Neural cell (in vitro differentiated cells): ENCODE results near the gene ST14.

ENCODE experiments used
- EP300 ChIP-seq: fragments of 450-650 bp; conservative IDR thresholded peaks from 2 replicates; pipeline ENCODE4 v1.6.1; 2014; ENCODE audit warnings: antibody characterized with exemption, mild to moderate bottlenecking, moderate library complexity; ENCODE audit not compliant: poor library complexity, severe bottlenecking
- EZH2 ChIP-seq: fragments of 200-600, 300-800 bp; shearing (Covaris generic), sonication (generic); IDR thresholded peaks from 2 replicates; pipeline ENCODE4 v1.6.1; 2014; ENCODE audit warnings: antibody characterized with exemption, low read length, borderline replicate concordance, mild to moderate bottlenecking; ENCODE audit not compliant: insufficient read depth, poor library complexity, severe bottlenecking
- MXI1 ChIP-seq: fragments of 450-650 bp; conservative IDR thresholded peaks from 2 replicates; pipeline ENCODE4 v1.6.1; 2014; ENCODE audit warnings: antibody characterized with exemption, mild to moderate bottlenecking; ENCODE audit not compliant: poor library complexity, severe bottlenecking
- POLR2AphosphoS5 ChIP-seq: IDR thresholded peaks from 2 replicates; pipeline ENCODE4 v1.6.1; 2012
- RAD21 ChIP-seq: fragments of 450-650 bp; conservative IDR thresholded peaks from 2 replicates; pipeline ENCODE4 v1.6.1; 2014; ENCODE audit warnings: antibody characterized with exemption, mild to moderate bottlenecking, moderate library complexity
- SMC3 ChIP-seq: fragments of 450-650 bp; conservative IDR thresholded peaks from 2 replicates; pipeline ENCODE4 v1.6.1; 2014; ENCODE audit warnings: antibody characterized with exemption, mild to moderate bottlenecking, moderate library complexity; ENCODE audit not compliant: poor library complexity
- TAF1 ChIP-seq: IDR thresholded peaks from 2 replicates; pipeline ENCODE4 v1.6.1; 2012; ENCODE audit warnings: low read depth
- TF ChIP-seq, protein P1 (sequence below): fragments of 450-650 bp; IDR thresholded peaks from 2 replicates; pipeline ENCODE4 v1.5.1; 2014; ENCODE audit warnings: antibody characterized with exemption, mild to moderate bottlenecking, moderate library complexity; ENCODE audit not compliant: poor library complexity, severe bottlenecking
- TF ChIP-seq, protein P2 (sequence below): IDR thresholded peaks from 2 replicates; pipeline ENCODE4 v1.6.1; 2012; ENCODE audit warnings: borderline replicate concordance

DNA sequence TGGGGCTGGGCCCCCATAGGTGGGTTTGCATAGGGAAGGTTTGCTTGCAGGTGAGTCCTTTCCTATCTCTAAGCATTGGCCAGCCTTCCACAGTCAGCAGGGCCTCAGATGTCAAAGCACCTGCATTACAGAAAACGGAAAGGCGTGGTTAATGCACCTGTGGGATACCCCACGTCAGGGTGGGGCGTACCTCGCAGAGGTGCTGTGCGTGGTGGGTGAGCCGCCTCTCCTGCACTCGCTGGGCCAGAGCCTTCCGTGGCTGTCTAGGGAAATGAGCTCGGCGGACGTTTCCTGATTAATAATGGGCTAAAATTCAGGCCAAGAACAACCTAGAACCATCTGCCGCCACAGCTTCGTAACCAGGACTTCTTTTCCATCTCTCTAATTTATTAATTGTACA is 32.3 kb downstream of the ST14 start:
- TF ChIP-seq, protein P1, sequence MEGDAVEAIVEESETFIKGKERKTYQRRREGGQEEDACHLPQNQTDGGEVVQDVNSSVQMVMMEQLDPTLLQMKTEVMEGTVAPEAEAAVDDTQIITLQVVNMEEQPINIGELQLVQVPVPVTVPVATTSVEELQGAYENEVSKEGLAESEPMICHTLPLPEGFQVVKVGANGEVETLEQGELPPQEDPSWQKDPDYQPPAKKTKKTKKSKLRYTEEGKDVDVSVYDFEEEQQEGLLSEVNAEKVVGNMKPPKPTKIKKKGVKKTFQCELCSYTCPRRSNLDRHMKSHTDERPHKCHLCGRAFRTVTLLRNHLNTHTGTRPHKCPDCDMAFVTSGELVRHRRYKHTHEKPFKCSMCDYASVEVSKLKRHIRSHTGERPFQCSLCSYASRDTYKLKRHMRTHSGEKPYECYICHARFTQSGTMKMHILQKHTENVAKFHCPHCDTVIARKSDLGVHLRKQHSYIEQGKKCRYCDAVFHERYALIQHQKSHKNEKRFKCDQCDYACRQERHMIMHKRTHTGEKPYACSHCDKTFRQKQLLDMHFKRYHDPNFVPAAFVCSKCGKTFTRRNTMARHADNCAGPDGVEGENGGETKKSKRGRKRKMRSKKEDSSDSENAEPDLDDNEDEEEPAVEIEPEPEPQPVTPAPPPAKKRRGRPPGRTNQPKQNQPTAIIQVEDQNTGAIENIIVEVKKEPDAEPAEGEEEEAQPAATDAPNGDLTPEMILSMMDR: no peak
- TF ChIP-seq POLR2AphosphoS5: no peak
- TF ChIP-seq TAF1: no peak
- TF ChIP-seq MXI1: no peak
- no peak for TF ChIP-seq RAD21
- no peak for TF ChIP-seq EZH2
- no peak for TF ChIP-seq EP300
- TF ChIP-seq SMC3: no peak
- TF ChIP-seq, protein P2, sequence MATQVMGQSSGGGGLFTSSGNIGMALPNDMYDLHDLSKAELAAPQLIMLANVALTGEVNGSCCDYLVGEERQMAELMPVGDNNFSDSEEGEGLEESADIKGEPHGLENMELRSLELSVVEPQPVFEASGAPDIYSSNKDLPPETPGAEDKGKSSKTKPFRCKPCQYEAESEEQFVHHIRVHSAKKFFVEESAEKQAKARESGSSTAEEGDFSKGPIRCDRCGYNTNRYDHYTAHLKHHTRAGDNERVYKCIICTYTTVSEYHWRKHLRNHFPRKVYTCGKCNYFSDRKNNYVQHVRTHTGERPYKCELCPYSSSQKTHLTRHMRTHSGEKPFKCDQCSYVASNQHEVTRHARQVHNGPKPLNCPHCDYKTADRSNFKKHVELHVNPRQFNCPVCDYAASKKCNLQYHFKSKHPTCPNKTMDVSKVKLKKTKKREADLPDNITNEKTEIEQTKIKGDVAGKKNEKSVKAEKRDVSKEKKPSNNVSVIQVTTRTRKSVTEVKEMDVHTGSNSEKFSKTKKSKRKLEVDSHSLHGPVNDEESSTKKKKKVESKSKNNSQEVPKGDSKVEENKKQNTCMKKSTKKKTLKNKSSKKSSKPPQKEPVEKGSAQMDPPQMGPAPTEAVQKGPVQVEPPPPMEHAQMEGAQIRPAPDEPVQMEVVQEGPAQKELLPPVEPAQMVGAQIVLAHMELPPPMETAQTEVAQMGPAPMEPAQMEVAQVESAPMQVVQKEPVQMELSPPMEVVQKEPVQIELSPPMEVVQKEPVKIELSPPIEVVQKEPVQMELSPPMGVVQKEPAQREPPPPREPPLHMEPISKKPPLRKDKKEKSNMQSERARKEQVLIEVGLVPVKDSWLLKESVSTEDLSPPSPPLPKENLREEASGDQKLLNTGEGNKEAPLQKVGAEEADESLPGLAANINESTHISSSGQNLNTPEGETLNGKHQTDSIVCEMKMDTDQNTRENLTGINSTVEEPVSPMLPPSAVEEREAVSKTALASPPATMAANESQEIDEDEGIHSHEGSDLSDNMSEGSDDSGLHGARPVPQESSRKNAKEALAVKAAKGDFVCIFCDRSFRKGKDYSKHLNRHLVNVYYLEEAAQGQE: no peak
